Endodermal cell (in vitro differentiated cells): ENCODE results near the gene TRIM41. TPM values are rescaled to one million over a fixed set of nuclear protein-coding genes. Genes with fewer than 3 reads are reported as not detected.
"Not testable (repeated sequence)": the region's sequence is repeated elsewhere in the genome, so short reads cannot be mapped to it uniquely, and the experiment has no call there.

ENCODE experiments used
- DNase-seq: peaks from one replicate; pipeline ENCODE4 v3.0.0-alpha.2; 2017
- H3K27ac ChIP-seq: 2 replicates; pipeline ENCODE4 v1.5.1; 2013; ENCODE audit warnings: mild to moderate bottlenecking, low read depth, low read length, moderate library complexity
- H3K27me3 ChIP-seq: 2 replicates; pipeline ENCODE4 v1.6.1; 2013; ENCODE audit warnings: mild to moderate bottlenecking, low read length, moderate library complexity; ENCODE audit not compliant: insufficient read depth, control insufficient read depth, poor library complexity, severe bottlenecking
- H3K36me3 ChIP-seq: 2 replicates; pipeline ENCODE4 v1.7.0; 2013; ENCODE audit warnings: mild to moderate bottlenecking, low read length, moderate library complexity; ENCODE audit not compliant: control insufficient read depth, insufficient read depth
- H3K4me1 ChIP-seq: one replicate; pipeline ENCODE4 v1.7.0; 2013; ENCODE audit warnings: low read length; ENCODE audit not compliant: control insufficient read depth, insufficient read depth
- H3K4me3 ChIP-seq: 2 replicates; pipeline ENCODE4 v1.5.1; 2013; ENCODE audit warnings: mild to moderate bottlenecking, low read length, moderate library complexity
- H3K9ac ChIP-seq: 2 replicates; pipeline ENCODE4 v1.6.1; 2013; ENCODE audit warnings: mild to moderate bottlenecking, low read length, moderate library complexity; ENCODE audit not compliant: poor library complexity, severe bottlenecking; ENCODE audit errors: extremely low read depth
- H3K9me3 ChIP-seq: 2 replicates; pipeline ENCODE4 v1.6.1; 2013; ENCODE audit warnings: mild to moderate bottlenecking, low read length, moderate library complexity; ENCODE audit not compliant: control insufficient read depth
- H3K27ac Mint-ChIP-seq: 2 replicates; pipeline ENCODE4 v1.8.0; 2020; ENCODE audit warnings: mixed read lengths
- H3K27me3 Mint-ChIP-seq: 2 replicates; pipeline ENCODE4 v1.8.0; 2021; ENCODE audit warnings: mild to moderate bottlenecking, mixed read lengths; ENCODE audit not compliant: insufficient read depth
- H3K36me3 Mint-ChIP-seq: 2 replicates; pipeline ENCODE4 v1.8.0; 2020; ENCODE audit warnings: low read depth, mixed read lengths
- H3K4me1 Mint-ChIP-seq: 2 replicates; pipeline ENCODE4 v1.8.0; 2020; ENCODE audit warnings: mixed read lengths
- H3K4me3 Mint-ChIP-seq: 2 replicates; pipeline ENCODE4 v1.8.0; 2020; ENCODE audit warnings: mild to moderate bottlenecking, moderate library complexity, mixed read lengths
- H3K9me3 Mint-ChIP-seq: 2 replicates; pipeline ENCODE4 v1.8.0; 2020; ENCODE audit warnings: mild to moderate bottlenecking, mixed read lengths
- CTCF ChIP-seq: fragments of 200-600 bp; sonication (generic); conservative IDR thresholded peaks from 2 replicates; pipeline ENCODE4 v1.5.0; 2021; ENCODE audit warnings: antibody characterized with exemption, mild to moderate bottlenecking
- WGBS, 2 experiments: methylation state at CpG; one replicate each; pipeline versions ENCODE4 v1.1.5 to v1.1.7; 2013; ENCODE audit warnings: missing lambda C conversion rate in 2 of 2, mixed read lengths in 1 of 2; ENCODE audit not compliant: insufficient coverage in 1 of 2, insufficient read length in 1 of 2; 5-methylcytosine and 5-hydroxymethylcytosine counted together
- total RNA-seq, 2 donors: library from RNA; stranded (reverse); fragmentation: NEBNext Ultra II Directional in 1 of 2; extraction: Animal tissue kit (Norgen Biotek cat#: 25700) in 1 of 2; gene quantifications; 2 replicates in 1 of 2; 3 replicates in 1 of 2; pipeline ENCODE4 v1.2.1, GENCODE V29; 2021

Gene TRIM41
- total RNA-seq, 2 donors from 2014 or later = 37.5 to 41.7 TPM

GRCh38 chr5:181176254-181176952 is 46.7 kb upstream of the TRIM41 start:
- no peak overlapping the region for H3K4me3 ChIP-seq
- Mint-ChIP-seq H3K27ac (no peak overlapping the region), H3K4me3 (no peak overlapping the region), H3K27me3 (peaks cover 50% of the 10 kb centered on the region), H3K9me3 (no peaks in the 10 kb centered on the region), H3K4me1 (peaks cover 4% of the 10 kb centered on the region), H3K36me3 (no peaks in the 10 kb centered on the region)
- DNase-seq = no peak
- H3K27me3 ChIP-seq = peaks cover 25% of the 10 kb centered on the region
- H3K4me1 ChIP-seq = no peaks in the 10 kb centered on the region
- 76 to 80% methylated on average over 3 of the region's 3 CpGs for WGBS, 2 experiments
- no peaks in the 10 kb centered on the region for H3K36me3 ChIP-seq
- H3K27ac ChIP-seq = no peak overlapping the region
- H3K9me3 ChIP-seq = no peaks in the 10 kb centered on the region
- H3K9ac ChIP-seq = no peak overlapping the region
- no peak for TF ChIP-seq CTCF

GRCh38 chr5:181177559-181177958 is 45.5 kb upstream of the TRIM41 start:
- H3K4me1 Mint-ChIP-seq, H3K36me3 ChIP-seq, DNase-seq, H3K4me3 ChIP-seq, H3K27ac Mint-ChIP-seq, H3K9me3 ChIP-seq, H3K4me1 ChIP-seq, H3K9ac ChIP-seq, H3K27ac ChIP-seq, H3K9me3 Mint-ChIP-seq, H3K36me3 Mint-ChIP-seq, H3K4me3 Mint-ChIP-seq: not testable (repeated sequence)
- WGBS, 2 experiments = 76 to 82% methylated on average over 5 to 14 of the region's 14 CpGs
- peaks cover 13% of the 10 kb centered on the region for H3K27me3 ChIP-seq
- H3K27me3 Mint-ChIP-seq = peaks cover 44% of the 10 kb centered on the region

- H3K27me3 Mint-ChIP-seq = peaks cover 21% of the 10 kb centered on the region
- no peaks in the 10 kb centered on the region for H3K36me3 Mint-ChIP-seq
- Histone ChIP-seq H3K27ac (no peak overlapping the region), H3K36me3 (no peaks in the 10 kb centered on the region), H3K9ac (no peak overlapping the region), H3K4me1 (no peaks in the 10 kb centered on the region), H3K9me3 (no peaks in the 10 kb centered on the region), H3K4me3 (no peak overlapping the region), H3K27me3 (no peaks in the 10 kb centered on the region)
- peak; percentile 86 for TF ChIP-seq CTCF
- WGBS, 2 experiments = 67 to 73% methylated on average over 19 to 25 of the region's 25 CpGs
- DNase-seq = peak; percentile 90
- H3K4me3 Mint-ChIP-seq = no peak overlapping the region
- H3K4me1 Mint-ChIP-seq = peaks cover 3% of the 10 kb centered on the region
- no peak overlapping the region for H3K27ac Mint-ChIP-seq
- peaks cover 8% of the 10 kb centered on the region for H3K9me3 Mint-ChIP-seq
These were observed 41.2 kb upstream of the TRIM41 start for GRCh38 chr5:181181650-181182565.
